HG02759 (cell line): ENCODE measurements around the gene ESR1.

Experiments
- ATAC-seq: cut with Tn5 transposase; IDR thresholded peaks from one replicate; pipeline ENCODE4 v1.9.1; 2021; ENCODE audit warnings: mild to moderate bottlenecking, moderate library complexity; ENCODE audit not compliant: unreplicated experiment

ESR1 gene

DNA sequence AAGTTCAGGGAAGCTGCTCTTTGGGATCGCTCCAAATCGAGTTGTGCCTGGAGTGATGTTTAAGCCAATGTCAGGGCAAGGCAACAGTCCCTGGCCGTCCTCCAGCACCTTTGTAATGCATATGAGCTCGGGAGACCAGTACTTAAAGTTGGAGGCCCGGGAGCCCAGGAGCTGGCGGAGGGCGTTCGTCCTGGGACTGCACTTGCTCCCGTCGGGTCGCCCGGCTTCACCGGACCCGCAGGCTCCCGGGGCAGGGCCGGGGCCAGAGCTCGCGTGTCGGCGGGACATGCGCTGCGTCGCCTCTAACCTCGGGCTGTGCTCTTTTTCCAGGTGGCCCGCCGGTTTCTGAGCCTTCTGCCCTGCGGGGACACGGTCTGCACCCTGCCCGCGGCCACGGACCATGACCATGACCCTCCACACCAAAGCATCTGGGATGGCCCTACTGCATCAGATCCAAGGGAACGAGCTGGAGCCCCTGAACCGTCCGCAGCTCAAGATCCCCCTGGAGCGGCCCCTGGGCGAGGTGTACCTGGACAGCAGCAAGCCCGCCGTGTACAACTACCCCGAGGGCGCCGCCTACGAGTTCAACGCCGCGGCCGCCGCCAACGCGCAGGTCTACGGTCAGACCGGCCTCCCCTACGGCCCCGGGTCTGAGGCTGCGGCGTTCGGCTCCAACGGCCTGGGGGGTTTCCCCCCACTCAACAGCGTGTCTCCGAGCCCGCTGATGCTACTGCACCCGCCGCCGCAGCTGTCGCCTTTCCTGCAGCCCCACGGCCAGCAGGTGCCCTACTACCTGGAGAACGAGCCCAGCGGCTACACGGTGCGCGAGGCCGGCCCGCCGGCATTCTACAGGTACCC lies at the start of gene ESR1:
Gene ESR1, plus strand, starts transcription at position 170 of the 858 bp plus-strand sequence. Its CDS starts 231 bp downstream, at position 401.
- peak; percentile 70 for ATAC-seq

DNA sequence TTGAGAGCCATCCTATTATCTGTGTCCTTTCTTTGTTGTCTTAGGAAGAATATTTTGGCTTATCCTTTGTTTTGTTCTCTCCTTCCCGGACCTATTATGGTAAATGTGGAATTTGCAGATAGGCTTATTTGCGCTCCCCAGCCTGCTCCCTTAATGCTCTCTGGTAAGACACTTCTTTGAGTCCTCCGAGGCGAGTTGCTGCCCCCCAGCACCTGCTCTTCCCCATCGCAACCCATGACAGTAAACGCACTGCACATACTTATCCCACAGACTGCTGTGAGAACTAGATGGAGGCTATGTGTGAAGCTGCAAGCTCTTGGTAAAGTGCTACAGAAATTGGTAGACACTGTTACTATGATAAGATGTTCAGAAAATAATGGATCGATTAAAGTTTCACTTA lies 47.0 kb upstream of the ESR1 start:
- ATAC-seq: no peak

DNA sequence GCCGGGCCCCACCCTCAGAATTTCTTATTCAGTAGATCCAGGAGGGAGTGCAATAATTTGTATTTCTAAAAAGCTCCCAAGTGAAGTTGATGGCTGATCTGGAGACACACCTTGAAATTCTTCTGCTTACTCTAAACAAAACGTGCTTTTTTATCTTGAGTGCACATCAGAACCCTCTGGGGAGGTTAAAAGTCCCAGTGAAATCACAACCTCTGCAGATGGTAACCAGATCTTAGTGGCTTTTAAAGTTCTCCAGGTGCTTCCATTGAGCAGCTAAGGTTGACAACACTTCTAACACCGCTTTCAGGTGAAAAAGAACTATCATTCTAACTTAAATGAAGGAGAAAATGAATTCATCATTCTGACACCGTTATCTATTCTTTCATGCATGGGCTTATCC lies 45.6 kb upstream of the ESR1 start:
- ATAC-seq: no peak

DNA sequence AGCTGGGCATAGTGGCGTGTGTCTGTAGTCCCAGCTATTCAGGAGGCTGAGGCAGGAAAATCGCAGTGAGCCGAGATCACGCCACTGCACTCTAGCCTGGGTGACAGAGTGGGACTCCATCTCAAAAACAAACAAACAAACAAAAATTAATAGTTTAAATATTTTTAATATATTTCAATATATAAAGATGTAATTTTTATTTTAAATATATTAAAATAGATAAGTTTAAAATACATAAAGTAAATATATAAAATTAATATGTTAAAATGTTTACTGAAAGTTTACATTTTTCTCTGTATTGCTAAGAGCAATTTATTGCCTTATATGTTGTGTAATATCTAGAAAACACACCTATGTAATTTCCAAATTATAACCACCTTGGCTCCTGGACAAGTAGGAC lies 44.7 kb upstream of the ESR1 start:
- ATAC-seq: no peak

DNA sequence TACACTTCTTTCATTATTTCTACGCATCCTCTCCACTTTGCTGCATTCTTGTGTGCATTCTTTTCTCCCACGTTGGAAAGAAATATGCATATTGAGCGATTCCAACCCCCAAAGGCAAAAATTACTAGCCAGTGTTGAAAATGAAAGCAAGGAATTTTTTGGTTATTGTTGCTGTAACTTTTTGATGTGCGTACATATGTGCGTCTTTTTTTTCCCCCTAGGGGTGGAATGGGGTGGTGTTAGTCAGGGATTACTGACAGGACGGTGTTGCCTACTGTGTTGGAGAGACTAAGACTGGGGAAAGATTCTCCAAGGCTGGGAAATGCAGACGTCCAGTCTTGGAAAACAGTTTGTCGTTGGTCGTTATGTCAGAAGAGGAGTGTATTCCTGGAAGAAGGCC lies 44.2 kb upstream of the ESR1 start:
- no peak for ATAC-seq

- ATAC-seq: peak; percentile 84
These were observed 43.4 kb upstream of the ESR1 start for GRCh38 chr6:151763938-151764680.

GRCh38 chr6:151765444-151765886 lies 42.0 kb upstream of the ESR1 start:
- ATAC-seq: peak; percentile 60

GRCh38 chr6:151772446-151772845 lies 35.0 kb upstream of the ESR1 start:
- ATAC-seq: no peak

DNA sequence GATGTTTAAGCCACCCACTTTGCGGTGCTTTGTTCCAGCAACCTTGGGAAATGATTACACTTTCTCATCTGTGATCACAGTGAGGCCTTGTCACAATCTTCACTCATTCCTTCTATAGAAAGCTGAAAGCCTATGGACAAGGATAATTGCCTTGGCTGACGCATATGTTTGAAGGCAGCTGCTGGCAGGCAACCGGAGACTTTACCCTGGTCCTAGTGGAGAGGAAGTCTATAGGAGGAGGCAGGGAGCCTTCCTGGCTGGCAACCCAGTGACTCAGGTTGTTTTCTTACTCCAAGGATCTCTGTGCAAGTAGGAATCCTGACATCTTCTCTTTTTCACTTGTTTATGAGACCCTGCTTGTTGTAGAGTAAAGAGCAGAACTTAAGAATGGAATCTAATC lies 34.1 kb upstream of the ESR1 start:
- ATAC-seq: no peak

DNA sequence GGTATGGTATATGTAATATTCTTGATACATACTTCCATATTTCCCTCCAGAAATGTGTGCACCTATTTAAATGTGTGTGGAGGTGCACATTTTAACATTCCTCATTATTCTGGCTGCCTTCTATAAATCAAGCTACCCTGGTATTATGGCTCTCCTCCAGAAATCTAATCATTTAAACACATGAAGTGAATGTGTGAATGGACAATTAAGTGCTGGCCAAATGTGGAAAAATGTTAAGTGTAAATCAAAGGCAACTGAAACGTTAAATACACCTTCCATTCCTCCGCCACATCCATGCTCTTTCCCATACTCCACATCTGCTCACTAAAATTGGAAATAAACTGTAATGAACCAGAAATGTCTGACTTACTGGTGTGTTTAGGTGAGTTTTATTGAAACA lies 24.9 kb upstream of the ESR1 start:
- ATAC-seq: no peak

GRCh38 chr6:151783692-151784091 lies 23.8 kb upstream of the ESR1 start:
- no peak for ATAC-seq

- no peak for ATAC-seq
These were observed 22.9 kb upstream of the ESR1 start for GRCh38 chr6:151784441-151785214.

- no peak for ATAC-seq
These were observed 10.5 kb upstream of the ESR1 start for GRCh38 chr6:151796842-151797530.

DNA sequence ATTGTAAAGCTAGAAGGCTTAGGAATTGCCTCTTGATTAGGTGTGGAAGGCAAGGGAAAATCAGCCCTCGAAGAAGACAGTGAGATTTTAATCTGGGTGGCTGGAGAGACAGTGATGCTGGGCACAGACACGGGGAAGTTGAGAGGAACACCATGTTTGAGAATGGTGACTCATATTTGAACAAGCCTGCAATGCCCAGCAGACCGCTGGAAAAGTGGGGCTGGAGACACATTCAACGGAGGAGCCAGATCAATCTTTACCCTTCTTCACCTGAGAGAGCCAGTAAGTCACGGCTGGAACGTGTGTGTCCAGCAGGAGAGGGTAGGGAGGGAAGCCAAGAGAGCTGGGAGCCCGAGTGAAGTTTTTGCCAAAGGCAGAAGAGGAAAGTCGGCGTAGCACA lies 3.7 kb upstream of the ESR1 start:
- no peak for ATAC-seq

DNA sequence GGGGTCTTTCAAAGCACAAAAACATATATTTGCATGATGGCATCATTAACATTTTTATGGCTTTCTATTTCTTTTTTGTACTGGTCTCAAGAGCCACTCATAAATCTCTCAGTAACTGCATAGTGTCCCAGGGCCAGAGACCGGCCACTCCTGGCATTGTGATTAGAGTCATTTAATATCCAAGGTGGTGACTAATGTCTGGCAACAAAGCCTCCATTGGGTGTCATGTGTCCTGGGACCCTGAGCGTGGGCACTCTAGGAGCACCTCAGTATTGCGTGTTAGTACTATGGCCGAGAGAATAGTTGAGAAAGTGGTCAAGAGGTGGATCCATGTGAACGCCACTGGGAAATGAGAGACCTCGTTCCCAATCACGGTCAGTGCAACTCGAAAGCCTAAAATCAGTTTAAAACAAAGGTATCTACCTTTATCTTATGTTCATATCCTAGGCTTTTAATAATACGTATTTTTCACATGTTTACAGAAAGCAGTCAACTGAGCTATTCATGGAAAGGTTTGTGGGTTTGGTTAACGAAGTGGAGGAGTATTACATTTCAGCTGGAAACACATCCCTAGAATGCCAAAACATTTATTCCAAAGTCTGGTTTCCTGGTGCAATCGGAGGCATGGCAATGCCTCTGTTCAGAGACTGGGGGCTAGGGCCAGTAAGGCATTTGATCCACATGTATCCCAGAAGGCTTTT lies 2.7 kb upstream of the ESR1 start:
- no peak for ATAC-seq

GRCh38 chr6:151805286-151805840 lies 2.1 kb upstream of the ESR1 start:
- no peak for ATAC-seq

DNA sequence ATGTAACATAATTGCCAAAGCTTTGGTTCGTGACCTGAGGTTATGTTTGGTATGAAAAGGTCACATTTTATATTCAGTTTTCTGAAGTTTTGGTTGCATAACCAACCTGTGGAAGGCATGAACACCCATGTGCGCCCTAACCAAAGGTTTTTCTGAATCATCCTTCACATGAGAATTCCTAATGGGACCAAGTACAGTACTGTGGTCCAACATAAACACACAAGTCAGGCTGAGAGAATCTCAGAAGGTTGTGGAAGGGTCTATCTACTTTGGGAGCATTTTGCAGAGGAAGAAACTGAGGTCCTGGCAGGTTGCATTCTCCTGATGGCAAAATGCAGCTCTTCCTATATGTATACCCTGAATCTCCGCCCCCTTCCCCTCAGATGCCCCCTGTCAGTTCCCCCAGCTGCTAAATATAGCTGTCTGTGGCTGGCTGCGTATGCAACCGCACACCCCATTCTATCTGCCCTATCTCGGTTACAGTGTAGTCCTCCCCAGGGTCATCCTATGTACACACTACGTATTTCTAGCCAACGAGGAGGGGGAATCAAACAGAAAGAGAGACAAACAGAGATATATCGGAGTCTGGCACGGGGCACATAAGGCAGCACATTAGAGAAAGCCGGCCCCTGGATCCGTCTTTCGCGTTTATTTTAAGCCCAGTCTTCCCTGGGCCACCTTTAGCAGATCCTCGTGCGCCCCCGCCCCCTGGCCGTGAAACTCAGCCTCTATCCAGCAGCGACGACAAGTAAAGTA lies 547 bp upstream of the ESR1 start:
- peak; percentile 20 for ATAC-seq

GRCh38 chr6:151808371-151809241 lies 1.1 kb downstream of the ESR1 start:
- peak; percentile 18 for ATAC-seq
